DND-41 (cell line): Measurements from ENCODE around the gene ACOX3.

Experiments used
- CTCF ChIP-seq: IDR thresholded peaks from 2 replicates; pipeline ENCODE4 v1.5.1; 2012; ENCODE audit warnings: borderline replicate concordance, low read length, moderate library complexity, mild to moderate bottlenecking; ENCODE audit not compliant: poor library complexity, severe bottlenecking; ENCODE audit errors: extremely low read depth
- EZH2 ChIP-seq: IDR thresholded peaks from 3 replicates; pipeline ENCODE4 v1.6.1; 2012; ENCODE audit warnings: borderline replicate concordance, low read depth, mild to moderate bottlenecking, moderate library complexity, low read length, inconsistent platforms; ENCODE audit not compliant: severe bottlenecking

- TF ChIP-seq CTCF (no peak), EZH2 (no peak)
Observed at GRCh38 chr4:8463811-8464210, 23.3 kb upstream of the ACOX3 start.
